Measurements from ENCODE around the gene OR5K2. TPM values are rescaled to one million over a fixed set of nuclear protein-coding genes. Genes with fewer than 3 reads are reported as not detected.

Gene OR5K2
- total RNA-seq (ENCODE audit: unreplicated experiment) = not detected
- long read RNA-seq = 0 reads

DNA sequence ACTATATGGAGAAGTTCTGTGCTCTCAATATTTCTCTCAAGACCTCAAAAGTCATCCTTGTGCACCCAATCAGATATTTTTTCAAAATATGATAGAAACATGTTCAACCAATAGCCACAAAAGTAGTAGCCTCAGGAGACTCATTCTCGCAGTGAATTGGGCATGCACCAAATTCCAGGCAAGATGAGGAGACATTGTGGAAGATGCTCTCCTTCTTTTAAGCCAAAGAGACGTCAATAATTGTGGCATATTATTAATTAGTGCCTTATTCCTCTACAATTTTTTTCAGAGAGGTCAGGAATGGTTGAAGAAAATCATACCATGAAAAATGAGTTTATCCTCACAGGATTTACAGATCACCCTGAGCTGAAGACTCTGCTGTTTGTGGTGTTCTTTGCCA is at the start of gene OR5K2:
TSS of gene OR5K2 (plus strand) at position 301 of the 400 bp plus-strand sequence. CDS start at position 301, 0 bp downstream.
- no peak for DNase-seq
- Mint-ChIP-seq H3K27ac (ENCODE audit: unreplicated experiment) (no peak within 1 kb of the TSS), H3K4me1 (ENCODE audit: low read depth, unreplicated experiment) (no peaks in the 10 kb centered on the region), H3K9me3 (ENCODE audit: unreplicated experiment) (no peaks in the 10 kb centered on the region), H3K36me3 (ENCODE audit: unreplicated experiment) (no peaks in the 10 kb centered on the region), H3K27me3 (ENCODE audit: unreplicated experiment) (no peaks in the 10 kb centered on the region), H3K4me3 (ENCODE audit: unreplicated experiment) (no peak within 1 kb of the TSS)
- TF ChIP-seq, protein P1, sequence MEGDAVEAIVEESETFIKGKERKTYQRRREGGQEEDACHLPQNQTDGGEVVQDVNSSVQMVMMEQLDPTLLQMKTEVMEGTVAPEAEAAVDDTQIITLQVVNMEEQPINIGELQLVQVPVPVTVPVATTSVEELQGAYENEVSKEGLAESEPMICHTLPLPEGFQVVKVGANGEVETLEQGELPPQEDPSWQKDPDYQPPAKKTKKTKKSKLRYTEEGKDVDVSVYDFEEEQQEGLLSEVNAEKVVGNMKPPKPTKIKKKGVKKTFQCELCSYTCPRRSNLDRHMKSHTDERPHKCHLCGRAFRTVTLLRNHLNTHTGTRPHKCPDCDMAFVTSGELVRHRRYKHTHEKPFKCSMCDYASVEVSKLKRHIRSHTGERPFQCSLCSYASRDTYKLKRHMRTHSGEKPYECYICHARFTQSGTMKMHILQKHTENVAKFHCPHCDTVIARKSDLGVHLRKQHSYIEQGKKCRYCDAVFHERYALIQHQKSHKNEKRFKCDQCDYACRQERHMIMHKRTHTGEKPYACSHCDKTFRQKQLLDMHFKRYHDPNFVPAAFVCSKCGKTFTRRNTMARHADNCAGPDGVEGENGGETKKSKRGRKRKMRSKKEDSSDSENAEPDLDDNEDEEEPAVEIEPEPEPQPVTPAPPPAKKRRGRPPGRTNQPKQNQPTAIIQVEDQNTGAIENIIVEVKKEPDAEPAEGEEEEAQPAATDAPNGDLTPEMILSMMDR (IDR thresholded peaks at IDR 0.05; ENCODE audit: partially characterized antibody, unreplicated experiment) = no peak

GRCh38 chr3:98449606-98450193 is 47.8 kb upstream of the OR5K2 start:
- no peaks in the 10 kb centered on the region for H3K9me3 Mint-ChIP-seq (ENCODE audit: unreplicated experiment)
- no peak overlapping the region for H3K4me3 Mint-ChIP-seq (ENCODE audit: unreplicated experiment)
- H3K4me1 Mint-ChIP-seq (ENCODE audit: low read depth, unreplicated experiment) = no peaks in the 10 kb centered on the region
- peaks cover 2% of the 10 kb centered on the region for H3K27me3 Mint-ChIP-seq (ENCODE audit: unreplicated experiment)
- H3K36me3 Mint-ChIP-seq (ENCODE audit: unreplicated experiment) = no peaks in the 10 kb centered on the region
- TF ChIP-seq, protein P1 (IDR thresholded peaks at IDR 0.05; ENCODE audit: partially characterized antibody, unreplicated experiment) = no peak
- no peak overlapping the region for H3K27ac Mint-ChIP-seq (ENCODE audit: unreplicated experiment)
- DNase-seq = no peak

GRCh38 chr3:98450372-98450771 is 47.1 kb upstream of the OR5K2 start:
- Mint-ChIP-seq H3K27me3 (ENCODE audit: unreplicated experiment) (peaks cover 2% of the 10 kb centered on the region), H3K36me3 (ENCODE audit: unreplicated experiment) (no peaks in the 10 kb centered on the region), H3K4me3 (ENCODE audit: unreplicated experiment) (no peak overlapping the region)

DNA sequence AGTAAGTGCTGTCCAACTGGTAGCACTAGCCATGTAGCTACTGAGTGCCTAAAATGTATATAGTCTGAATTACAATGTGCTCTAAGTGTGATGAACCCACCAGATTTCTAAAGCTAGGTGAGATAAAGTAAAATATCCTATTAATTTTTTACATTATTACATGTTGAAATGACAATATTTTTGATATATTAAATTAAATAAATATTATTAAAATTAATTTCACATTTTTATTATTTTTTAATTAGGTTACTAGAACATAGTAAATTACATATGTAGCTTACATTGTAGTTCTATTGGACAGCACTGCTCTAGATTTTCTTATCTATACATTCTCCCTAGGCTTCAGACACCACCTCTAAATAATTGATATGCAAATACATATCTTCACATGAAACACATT is 43.7 kb upstream of the OR5K2 start:
- Mint-ChIP-seq H3K36me3 (ENCODE audit: unreplicated experiment) (no peaks in the 10 kb centered on the region), H3K4me3 (ENCODE audit: unreplicated experiment) (no peak overlapping the region), H3K27ac (ENCODE audit: unreplicated experiment) (no peak overlapping the region), H3K4me1 (ENCODE audit: low read depth, unreplicated experiment) (no peaks in the 10 kb centered on the region), H3K9me3 (ENCODE audit: unreplicated experiment) (peaks cover 1% of the 10 kb centered on the region), H3K27me3 (ENCODE audit: unreplicated experiment) (no peaks in the 10 kb centered on the region)
- no peak for DNase-seq
- TF ChIP-seq, protein P1 (IDR thresholded peaks at IDR 0.05; ENCODE audit: partially characterized antibody, unreplicated experiment) = no peak

More at GRCh38 chr3:98450372-98450771, 47.1 kb upstream of the OR5K2 start:
- no peaks in the 10 kb centered on the region for H3K9me3 Mint-ChIP-seq (ENCODE audit: unreplicated experiment)
- no peak overlapping the region for H3K27ac Mint-ChIP-seq (ENCODE audit: unreplicated experiment)
- TF ChIP-seq, protein P1 (IDR thresholded peaks at IDR 0.05; ENCODE audit: partially characterized antibody, unreplicated experiment) = no peak
- no peak for DNase-seq
- H3K4me1 Mint-ChIP-seq (ENCODE audit: low read depth, unreplicated experiment) = no peaks in the 10 kb centered on the region

GRCh38 chr3:98454929-98455328 is 42.6 kb upstream of the OR5K2 start:
- H3K4me3 Mint-ChIP-seq (ENCODE audit: unreplicated experiment) = no peak overlapping the region
- no peaks in the 10 kb centered on the region for H3K4me1 Mint-ChIP-seq (ENCODE audit: low read depth, unreplicated experiment)
- no peaks in the 10 kb centered on the region for H3K27me3 Mint-ChIP-seq (ENCODE audit: unreplicated experiment)
- no peak overlapping the region for H3K27ac Mint-ChIP-seq (ENCODE audit: unreplicated experiment)
- TF ChIP-seq, protein P1 (IDR thresholded peaks at IDR 0.05; ENCODE audit: partially characterized antibody, unreplicated experiment) = no peak
- H3K9me3 Mint-ChIP-seq (ENCODE audit: unreplicated experiment) = peaks cover 3% of the 10 kb centered on the region
- DNase-seq = no peak
- no peaks in the 10 kb centered on the region for H3K36me3 Mint-ChIP-seq (ENCODE audit: unreplicated experiment)
